ENCODE measurements around the gene AHCYL2.
A peak's percentile ranks its signal among the peaks of the same experiment; 100 is the strongest.
"Not testable (repeated sequence)": the region's sequence is repeated elsewhere in the genome, so short reads cannot be mapped to it uniquely, and the experiment has no call there.

The AHCYL2 gene

DNA sequence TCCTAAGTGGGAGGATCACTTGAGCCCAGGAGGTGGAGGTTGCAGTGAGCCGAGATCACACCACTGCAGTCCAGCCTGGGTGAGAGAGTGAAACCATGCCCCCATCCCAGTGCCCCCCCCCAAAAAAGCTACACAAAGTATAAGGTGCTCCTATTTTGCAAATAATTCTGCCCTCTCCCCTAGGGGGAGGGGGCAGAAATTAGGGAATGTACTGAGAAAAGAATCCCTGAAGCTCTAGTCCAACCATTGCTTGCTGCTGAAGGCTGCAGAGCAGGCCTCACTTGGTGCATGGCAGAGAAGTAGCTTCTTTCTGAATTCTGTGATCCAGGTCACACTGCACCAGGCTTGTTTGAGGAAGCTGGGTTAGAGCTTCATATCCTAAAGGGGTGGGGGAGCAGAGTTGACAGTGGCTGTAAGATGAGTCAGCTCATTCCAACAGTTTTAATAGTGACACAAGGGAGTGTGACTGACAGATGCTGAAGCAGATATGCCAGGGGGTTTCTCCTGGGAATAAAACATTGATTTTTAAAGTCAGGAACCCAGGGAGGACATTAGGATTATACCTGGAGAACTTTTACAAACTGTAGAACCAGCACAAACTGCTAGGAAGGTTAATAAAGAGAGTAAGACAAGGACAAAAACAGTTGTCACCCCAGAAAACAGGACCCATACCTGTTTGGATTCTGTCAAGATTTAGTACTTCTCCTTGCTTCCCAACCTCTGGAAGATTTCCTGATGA is 176.6 kb downstream of the AHCYL2 start:
- TF ChIP-seq, protein P1, sequence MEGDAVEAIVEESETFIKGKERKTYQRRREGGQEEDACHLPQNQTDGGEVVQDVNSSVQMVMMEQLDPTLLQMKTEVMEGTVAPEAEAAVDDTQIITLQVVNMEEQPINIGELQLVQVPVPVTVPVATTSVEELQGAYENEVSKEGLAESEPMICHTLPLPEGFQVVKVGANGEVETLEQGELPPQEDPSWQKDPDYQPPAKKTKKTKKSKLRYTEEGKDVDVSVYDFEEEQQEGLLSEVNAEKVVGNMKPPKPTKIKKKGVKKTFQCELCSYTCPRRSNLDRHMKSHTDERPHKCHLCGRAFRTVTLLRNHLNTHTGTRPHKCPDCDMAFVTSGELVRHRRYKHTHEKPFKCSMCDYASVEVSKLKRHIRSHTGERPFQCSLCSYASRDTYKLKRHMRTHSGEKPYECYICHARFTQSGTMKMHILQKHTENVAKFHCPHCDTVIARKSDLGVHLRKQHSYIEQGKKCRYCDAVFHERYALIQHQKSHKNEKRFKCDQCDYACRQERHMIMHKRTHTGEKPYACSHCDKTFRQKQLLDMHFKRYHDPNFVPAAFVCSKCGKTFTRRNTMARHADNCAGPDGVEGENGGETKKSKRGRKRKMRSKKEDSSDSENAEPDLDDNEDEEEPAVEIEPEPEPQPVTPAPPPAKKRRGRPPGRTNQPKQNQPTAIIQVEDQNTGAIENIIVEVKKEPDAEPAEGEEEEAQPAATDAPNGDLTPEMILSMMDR (IDR thresholded peaks at IDR 0.05; ENCODE audit: insufficient read depth, low read depth, low read length, missing control alignments): no peak
- H3K4me3 ChIP-seq (ENCODE audit: low read depth, low read length): no peak overlapping the region
- DNase-seq (ENCODE audit: low read depth): no peak

DNA sequence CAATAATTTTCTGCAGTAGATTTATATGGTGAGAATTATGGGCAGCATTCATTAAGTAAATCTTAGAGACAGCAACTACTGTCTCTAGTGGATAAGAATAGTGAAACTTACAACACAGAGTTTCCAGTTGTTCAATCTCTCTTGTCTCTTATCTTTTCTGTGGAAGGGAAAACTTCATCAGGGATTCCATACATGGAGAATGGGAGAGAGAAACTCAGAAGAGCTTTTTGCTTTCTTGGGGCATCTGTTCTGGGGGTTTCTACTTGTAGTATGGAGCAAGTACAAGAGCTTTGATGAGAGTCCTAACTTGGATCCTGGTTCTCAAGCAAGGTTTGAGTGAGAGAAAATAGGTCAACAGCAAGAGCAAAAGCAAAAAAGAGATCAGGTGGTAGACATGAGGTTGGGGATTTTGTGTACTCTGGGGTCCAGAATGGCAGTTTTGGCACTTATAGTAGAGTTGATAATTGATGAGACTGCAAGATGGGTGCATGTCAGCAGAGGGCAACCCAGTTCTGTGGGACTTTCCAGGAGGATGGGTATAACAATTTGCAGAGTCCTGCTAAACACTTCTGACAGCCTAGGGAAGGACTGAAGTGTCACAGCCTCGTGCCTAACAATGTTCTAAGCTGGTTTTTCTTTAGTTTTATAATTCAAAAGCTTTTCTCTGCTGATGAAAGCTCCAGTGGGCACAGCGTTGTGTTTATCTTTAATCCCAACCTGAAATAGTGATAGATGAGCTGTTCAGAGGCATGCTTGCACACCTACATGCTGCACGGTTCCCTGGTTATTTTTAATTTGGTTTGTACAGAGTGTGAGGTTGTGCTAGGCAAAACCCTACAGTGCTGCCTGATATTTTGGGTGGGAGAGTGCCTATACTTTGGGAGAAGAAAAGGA is 177.4 kb downstream of the AHCYL2 start:
- TF ChIP-seq, protein P1 (IDR thresholded peaks at IDR 0.05; ENCODE audit: insufficient read depth, low read depth, low read length, missing control alignments): peak; percentile 38
- H3K4me3 ChIP-seq (ENCODE audit: low read depth, low read length): no peak overlapping the region
- peak; percentile 61 for DNase-seq (ENCODE audit: low read depth)

DNA sequence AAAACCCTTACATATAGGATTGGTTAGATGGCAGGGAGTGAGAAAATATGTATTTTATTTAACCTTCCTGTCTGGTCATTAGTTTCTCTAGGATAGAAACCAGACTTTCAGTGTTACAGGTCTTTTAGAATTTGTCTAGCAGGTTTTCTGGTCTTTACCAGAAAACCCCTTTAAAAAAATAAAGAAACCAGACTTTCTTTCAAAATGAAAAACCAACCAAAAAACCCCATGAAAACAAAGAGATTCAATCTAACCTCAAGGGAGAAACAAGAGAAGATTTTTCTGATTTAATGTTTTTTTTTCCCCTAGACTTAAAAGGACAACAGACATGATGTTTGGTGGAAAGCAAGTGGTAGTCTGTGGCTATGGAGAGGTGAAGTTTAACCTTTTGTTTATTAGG is 180.7 kb downstream of the AHCYL2 start:
- no peak overlapping the region for H3K4me3 ChIP-seq (ENCODE audit: low read depth, low read length)
- TF ChIP-seq, protein P1 (IDR thresholded peaks at IDR 0.05; ENCODE audit: insufficient read depth, low read depth, low read length, missing control alignments): no peak
- peak; percentile 27 for DNase-seq (ENCODE audit: low read depth)

DNA sequence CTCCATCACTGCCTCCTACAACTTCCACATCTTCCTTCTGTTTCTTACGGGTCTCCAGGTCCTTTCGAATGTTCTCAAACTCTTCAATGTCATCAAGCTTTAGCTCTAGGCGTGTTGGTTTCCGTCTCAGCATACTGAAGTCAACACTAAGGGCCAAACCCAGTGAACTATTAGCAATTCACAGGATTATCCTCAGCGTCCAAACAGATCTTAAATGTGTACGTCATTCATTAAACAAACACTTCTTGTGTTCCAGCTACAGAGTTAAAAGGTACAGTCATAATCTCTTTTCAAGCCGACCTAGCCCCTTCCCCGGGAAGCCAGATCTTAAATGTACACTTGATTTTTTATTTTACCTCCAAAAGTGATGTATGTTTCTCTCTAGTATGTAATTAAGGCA is 185.4 kb downstream of the AHCYL2 start:
- H3K4me3 ChIP-seq (ENCODE audit: low read depth, low read length); DNase-seq (ENCODE audit: low read depth): not testable (repeated sequence)

DNA sequence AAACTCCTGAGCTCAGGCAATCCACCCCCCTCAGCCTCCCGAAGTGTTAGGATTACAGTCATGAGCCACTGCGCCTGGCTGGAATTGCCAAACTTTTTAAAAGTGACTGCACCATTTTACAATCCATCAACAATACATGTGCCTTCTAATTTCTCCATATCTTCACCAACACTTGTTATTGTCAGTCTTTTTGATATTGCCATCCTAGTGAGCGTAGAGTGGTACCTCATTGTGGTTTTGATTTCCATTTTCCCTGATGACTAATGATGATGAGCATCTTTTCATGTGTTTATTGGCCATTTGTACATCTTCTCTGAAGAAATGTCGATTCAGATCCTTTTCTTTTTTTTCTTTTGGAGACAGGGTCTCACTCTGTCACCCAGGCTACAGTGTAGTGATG is 187.7 kb downstream of the AHCYL2 start:
- TF ChIP-seq, protein P1 (IDR thresholded peaks at IDR 0.05; ENCODE audit: insufficient read depth, low read depth, low read length, missing control alignments): no peak
- H3K4me3 ChIP-seq (ENCODE audit: low read depth, low read length): no peak overlapping the region
- no peak for DNase-seq (ENCODE audit: low read depth)

DNA sequence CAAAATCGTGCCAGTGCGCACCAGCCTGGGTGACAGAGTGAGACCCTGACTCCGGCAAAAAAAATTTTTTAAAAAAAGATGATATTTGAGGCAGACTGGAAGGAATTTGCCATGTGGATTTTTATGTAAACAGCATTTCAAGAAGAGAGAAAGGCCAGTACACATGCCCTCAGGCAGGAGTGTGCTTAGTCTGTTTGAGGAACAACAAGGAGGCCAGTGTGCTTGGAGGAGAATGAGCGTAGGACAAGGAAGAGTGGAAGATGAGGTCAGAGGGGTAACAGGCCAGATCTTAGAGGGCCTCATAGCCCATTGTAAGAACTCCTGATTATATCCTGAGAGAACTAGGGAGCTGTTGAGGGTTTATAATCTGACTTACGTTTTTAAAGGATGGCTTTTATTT is 192.2 kb downstream of the AHCYL2 start:
- no peak overlapping the region for H3K4me3 ChIP-seq (ENCODE audit: low read depth, low read length)
- DNase-seq (ENCODE audit: low read depth): no peak
- TF ChIP-seq, protein P1 (IDR thresholded peaks at IDR 0.05; ENCODE audit: insufficient read depth, low read depth, low read length, missing control alignments): no peak

DNA sequence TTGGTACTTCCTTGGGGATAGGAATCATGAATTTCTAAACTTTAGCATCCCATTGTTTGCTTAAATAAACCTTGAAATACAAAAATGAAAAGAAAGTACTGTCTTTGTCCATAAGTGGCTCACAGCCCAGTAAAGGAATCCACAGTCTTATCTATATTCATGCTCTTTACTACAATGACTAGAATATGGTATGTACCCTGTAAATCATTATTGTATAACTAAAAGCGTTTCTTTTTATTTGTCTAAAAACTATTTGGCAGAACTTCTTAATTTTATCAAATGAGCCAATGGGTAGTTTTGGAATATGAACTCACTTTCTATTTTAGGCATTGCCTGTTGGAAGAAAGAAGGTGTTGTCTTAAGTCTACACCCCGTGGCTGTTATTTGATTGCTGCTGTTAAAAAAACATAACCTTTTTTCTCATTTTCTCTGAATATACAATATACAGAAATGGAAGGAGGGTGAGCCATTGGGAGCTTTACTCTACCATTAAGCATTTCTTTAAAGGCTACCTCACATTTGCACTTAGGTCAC is 197.0 kb downstream of the AHCYL2 start:
- TF ChIP-seq, protein P1 (IDR thresholded peaks at IDR 0.05; ENCODE audit: insufficient read depth, low read depth, low read length, missing control alignments): no peak
- no peak overlapping the region for H3K4me3 ChIP-seq (ENCODE audit: low read depth, low read length)
- DNase-seq (ENCODE audit: low read depth): no peak

All from GM12865 (cell line).